Measurements from ENCODE around the gene SSC5D. TPM values are rescaled to one million over a fixed set of nuclear protein-coding genes. Genes with fewer than 3 reads are reported as not detected.

The SSC5D gene
- polyA plus RNA-seq, 1 of the 3 experiments (the other 2 are of a cell fraction): 4.9 TPM

DNA sequence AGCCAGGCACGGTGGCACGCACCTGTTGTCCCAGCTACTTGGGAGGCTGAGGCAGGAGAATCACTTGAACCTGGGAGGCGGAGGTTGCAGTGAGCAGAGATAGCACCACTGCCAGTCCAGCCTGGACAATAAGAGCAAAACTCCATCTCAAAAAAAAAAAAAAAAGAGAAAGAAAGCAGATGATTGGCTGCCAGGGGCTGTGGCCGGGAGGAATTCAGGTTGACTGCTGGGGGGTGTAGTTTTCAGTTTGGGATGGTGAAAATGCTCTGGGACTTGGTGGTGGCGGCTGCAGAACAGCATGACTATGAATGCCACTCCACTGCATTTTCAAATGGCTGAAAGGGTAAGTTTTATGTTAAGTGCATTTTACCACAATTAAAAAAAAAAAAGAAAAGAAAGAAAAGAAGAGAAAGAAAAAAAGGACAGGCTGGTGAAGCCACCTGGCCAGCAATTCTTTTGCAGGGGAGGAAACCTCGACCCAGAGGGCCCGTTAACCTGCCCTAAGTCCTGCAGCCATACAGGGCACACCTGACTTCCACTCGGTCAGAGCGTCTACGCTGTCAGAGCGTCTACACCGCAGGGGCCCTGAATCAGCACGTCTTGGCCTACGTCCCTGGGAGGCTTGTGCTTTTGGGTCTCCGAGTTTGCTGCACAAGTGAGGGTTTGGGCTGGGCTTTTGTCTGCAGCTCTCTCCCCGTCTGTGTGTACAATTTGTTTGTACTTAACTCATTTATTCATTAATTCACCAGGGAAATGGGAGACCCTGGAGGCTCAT, 30.4 kb upstream of the SSC5D start:
- no peaks in the 10 kb centered on the region for H3K9me3 ChIP-seq
- ChIA-PET POLR2A (no interaction called here), CTCF (interaction anchor here (1.4 to 2.5 kb wide), 3 partner anchors 9 to 40 kb away, joined by 3 to 10 read pairs (median 7); no protein-coding TSS in a partner anchor)
- WGBS (ENCODE audit: low lambda C conversion rate): 90% methylated on average over 11 of the region's 16 CpGs
- DNase-seq: no peak
- H3K9me2 ChIP-seq: no peaks in the 10 kb centered on the region
- H3K4me1 ChIP-seq (ENCODE audit: control insufficient read depth in 1 of 2, insufficient read depth in 2 of 2, low read depth in 1 of 2, low read length in 1 of 2): peaks cover 9 to 21% of the 10 kb centered on the region in 2 experiments; a peak in 2 of 4 replicates
- H4K20me1 ChIP-seq (ENCODE audit: insufficient read depth): peaks cover 15% of the 10 kb centered on the region
- H3K36me3 ChIP-seq (replicated peaks in 1 of 2; ENCODE audit: control insufficient read depth in 1 of 2, insufficient read depth in 2 of 2, low read length in 1 of 2): no peaks in the 10 kb centered on the region
- H3K9ac ChIP-seq: no peak overlapping the region
- no peak overlapping the region for H2AFZ ChIP-seq (ENCODE audit: low read depth)
- no peak for TF ChIP-seq PBX3 (IDR thresholded peaks at IDR 0.05)
- no peak for TF ChIP-seq NFIC (IDR thresholded peaks at IDR 0.05; ENCODE audit: borderline replicate concordance)
- TF ChIP-seq, protein P1, sequence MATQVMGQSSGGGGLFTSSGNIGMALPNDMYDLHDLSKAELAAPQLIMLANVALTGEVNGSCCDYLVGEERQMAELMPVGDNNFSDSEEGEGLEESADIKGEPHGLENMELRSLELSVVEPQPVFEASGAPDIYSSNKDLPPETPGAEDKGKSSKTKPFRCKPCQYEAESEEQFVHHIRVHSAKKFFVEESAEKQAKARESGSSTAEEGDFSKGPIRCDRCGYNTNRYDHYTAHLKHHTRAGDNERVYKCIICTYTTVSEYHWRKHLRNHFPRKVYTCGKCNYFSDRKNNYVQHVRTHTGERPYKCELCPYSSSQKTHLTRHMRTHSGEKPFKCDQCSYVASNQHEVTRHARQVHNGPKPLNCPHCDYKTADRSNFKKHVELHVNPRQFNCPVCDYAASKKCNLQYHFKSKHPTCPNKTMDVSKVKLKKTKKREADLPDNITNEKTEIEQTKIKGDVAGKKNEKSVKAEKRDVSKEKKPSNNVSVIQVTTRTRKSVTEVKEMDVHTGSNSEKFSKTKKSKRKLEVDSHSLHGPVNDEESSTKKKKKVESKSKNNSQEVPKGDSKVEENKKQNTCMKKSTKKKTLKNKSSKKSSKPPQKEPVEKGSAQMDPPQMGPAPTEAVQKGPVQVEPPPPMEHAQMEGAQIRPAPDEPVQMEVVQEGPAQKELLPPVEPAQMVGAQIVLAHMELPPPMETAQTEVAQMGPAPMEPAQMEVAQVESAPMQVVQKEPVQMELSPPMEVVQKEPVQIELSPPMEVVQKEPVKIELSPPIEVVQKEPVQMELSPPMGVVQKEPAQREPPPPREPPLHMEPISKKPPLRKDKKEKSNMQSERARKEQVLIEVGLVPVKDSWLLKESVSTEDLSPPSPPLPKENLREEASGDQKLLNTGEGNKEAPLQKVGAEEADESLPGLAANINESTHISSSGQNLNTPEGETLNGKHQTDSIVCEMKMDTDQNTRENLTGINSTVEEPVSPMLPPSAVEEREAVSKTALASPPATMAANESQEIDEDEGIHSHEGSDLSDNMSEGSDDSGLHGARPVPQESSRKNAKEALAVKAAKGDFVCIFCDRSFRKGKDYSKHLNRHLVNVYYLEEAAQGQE (IDR thresholded peaks at IDR 0.05; ENCODE audit: low read depth, low read length): no peak
- TF ChIP-seq MAX (IDR thresholded peaks at IDR 0.05; ENCODE audit: low read depth): no peak
- TF ChIP-seq FOXM1 (IDR thresholded peaks at IDR 0.05; ENCODE audit: low read depth): no peak
- TF ChIP-seq NRF1 (IDR thresholded peaks at IDR 0.05; ENCODE audit: low read depth, low read length): no peak
- no peak for TF ChIP-seq TEAD4 (IDR thresholded peaks at IDR 0.05; ENCODE audit: borderline replicate concordance, insufficient read depth)
- no peak for TF ChIP-seq FOSL2 (IDR thresholded peaks at IDR 0.05; ENCODE audit: borderline replicate concordance, low read depth)
- no peak for TF ChIP-seq ELF1 (IDR thresholded peaks at IDR 0.05)
- no peak for TF ChIP-seq YY1 (IDR thresholded peaks at IDR 0.05; ENCODE audit: low read depth)
- TF ChIP-seq RFX5 (IDR thresholded peaks at IDR 0.05; ENCODE audit: low read length): no peak
- TF ChIP-seq USF2 (IDR thresholded peaks at IDR 0.05; ENCODE audit: borderline replicate concordance, low read depth, low read length): no peak
- no peak for TF ChIP-seq TCF12 (IDR thresholded peaks at IDR 0.05)
- TF ChIP-seq POLR2AphosphoS5 (IDR thresholded peaks at IDR 0.05; ENCODE audit: low read depth, low read length): no peak
- TF ChIP-seq RXRA (IDR thresholded peaks at IDR 0.05; ENCODE audit: borderline replicate concordance, low read depth): no peak
- no peak for TF ChIP-seq RAD21 (IDR thresholded peaks at IDR 0.05; ENCODE audit: low read length)
- no peak for TF ChIP-seq MEF2A (IDR thresholded peaks at IDR 0.05; ENCODE audit: borderline replicate concordance, low read depth)
- TF ChIP-seq, protein P2, sequence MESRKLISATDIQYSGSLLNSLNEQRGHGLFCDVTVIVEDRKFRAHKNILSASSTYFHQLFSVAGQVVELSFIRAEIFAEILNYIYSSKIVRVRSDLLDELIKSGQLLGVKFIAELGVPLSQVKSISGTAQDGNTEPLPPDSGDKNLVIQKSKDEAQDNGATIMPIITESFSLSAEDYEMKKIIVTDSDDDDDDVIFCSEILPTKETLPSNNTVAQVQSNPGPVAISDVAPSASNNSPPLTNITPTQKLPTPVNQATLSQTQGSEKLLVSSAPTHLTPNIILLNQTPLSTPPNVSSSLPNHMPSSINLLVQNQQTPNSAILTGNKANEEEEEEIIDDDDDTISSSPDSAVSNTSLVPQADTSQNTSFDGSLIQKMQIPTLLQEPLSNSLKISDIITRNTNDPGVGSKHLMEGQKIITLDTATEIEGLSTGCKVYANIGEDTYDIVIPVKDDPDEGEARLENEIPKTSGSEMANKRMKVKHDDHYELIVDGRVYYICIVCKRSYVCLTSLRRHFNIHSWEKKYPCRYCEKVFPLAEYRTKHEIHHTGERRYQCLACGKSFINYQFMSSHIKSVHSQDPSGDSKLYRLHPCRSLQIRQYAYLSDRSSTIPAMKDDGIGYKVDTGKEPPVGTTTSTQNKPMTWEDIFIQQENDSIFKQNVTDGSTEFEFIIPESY (IDR thresholded peaks at IDR 0.05; ENCODE audit: borderline replicate concordance, low read depth): no peak
- no peaks in the 10 kb centered on the region for H3K27me3 ChIP-seq (ENCODE audit: insufficient read depth)
- H3K4me3 ChIP-seq (ENCODE audit: low read depth in 2 of 2, low read length in 1 of 2): no peak overlapping the region
- H3K4me2 ChIP-seq: no peak overlapping the region
- peaks cover 12% of the 10 kb centered on the region; the same call in 1 of the 2 replicates for H3K79me2 ChIP-seq (ENCODE audit: insufficient read depth)
- H3K27ac ChIP-seq (ENCODE audit: low read depth in 2 of 2, low read length in 1 of 2): no peak overlapping the region
- peaks cover 26% of the 10 kb centered on the region for H3F3A ChIP-seq (replicated peaks; ENCODE audit: insufficient read depth)
